ENCODE results near the gene DLG2. TPM values are rescaled to one million over a fixed set of nuclear protein-coding genes. Genes with fewer than 3 reads are reported as not detected.

The DLG2 gene
- total RNA-seq, 3 donors from 2014 or later (not counting 1 experiment from before 2014, with no cell fraction given), result 1.7 to 2.9 (median 2.2) TPM

DNA sequence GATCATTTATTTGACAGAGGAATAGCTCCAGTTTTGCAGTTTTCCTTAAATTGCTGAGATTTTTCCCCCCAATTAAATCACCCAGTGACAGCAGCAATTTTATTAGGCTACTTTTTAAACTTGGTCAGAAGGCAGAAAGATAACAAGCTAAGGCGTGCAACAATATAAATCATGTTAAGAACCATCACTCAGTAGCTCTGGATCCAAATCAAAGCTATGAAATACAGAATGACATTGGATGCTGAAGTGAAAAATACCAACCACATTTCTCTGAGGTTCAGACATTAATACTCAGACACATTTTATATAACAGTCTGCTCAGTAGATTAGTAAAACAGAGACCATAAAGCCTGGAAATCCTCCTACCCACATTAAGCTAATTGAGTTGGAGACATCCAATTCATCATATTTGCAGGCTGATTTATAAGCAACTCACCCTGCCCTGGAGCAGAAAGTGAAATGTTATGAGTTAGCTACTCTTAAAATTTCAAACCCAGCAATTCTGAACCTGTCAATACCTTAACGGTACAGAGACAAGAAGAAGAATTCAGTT lies 1108.4 kb downstream of the DLG2 start:
- no peaks in the 10 kb centered on the region for H3K36me3 Mint-ChIP-seq
- no peaks in the 10 kb centered on the region for H3K27me3 ChIP-seq (ENCODE audit: control insufficient read depth, insufficient read depth, low read length)
- ATAC-seq, result no peak
- WGBS (ENCODE audit: insufficient coverage), result 80% methylated on average over 1 of the region's 2 CpGs
- H3K27ac ChIP-seq (ENCODE audit: low read length), result no peak overlapping the region
- no peaks in the 10 kb centered on the region for H3K27me3 Mint-ChIP-seq (ENCODE audit: low read depth in 2 of 2)
- no peak overlapping the region for H3K27ac Mint-ChIP-seq
- no peaks in the 10 kb centered on the region for H3K36me3 ChIP-seq (ENCODE audit: control insufficient read depth, insufficient read depth, low read length)
- no peak for DNase-seq
- H3K4me3 Mint-ChIP-seq, result no peak overlapping the region
- peaks cover 5 to 10% of the 10 kb centered on the region in 2 donors for H3K9me3 Mint-ChIP-seq
- no peaks in the 10 kb centered on the region for H3K4me1 Mint-ChIP-seq
- intact Hi-C loops (cut with micrococcal nuclease), result no loop called here
- H3K9me3 ChIP-seq (ENCODE audit: control insufficient read depth, insufficient read depth, low read length), result no peaks in the 10 kb centered on the region
- TF ChIP-seq, protein P1, sequence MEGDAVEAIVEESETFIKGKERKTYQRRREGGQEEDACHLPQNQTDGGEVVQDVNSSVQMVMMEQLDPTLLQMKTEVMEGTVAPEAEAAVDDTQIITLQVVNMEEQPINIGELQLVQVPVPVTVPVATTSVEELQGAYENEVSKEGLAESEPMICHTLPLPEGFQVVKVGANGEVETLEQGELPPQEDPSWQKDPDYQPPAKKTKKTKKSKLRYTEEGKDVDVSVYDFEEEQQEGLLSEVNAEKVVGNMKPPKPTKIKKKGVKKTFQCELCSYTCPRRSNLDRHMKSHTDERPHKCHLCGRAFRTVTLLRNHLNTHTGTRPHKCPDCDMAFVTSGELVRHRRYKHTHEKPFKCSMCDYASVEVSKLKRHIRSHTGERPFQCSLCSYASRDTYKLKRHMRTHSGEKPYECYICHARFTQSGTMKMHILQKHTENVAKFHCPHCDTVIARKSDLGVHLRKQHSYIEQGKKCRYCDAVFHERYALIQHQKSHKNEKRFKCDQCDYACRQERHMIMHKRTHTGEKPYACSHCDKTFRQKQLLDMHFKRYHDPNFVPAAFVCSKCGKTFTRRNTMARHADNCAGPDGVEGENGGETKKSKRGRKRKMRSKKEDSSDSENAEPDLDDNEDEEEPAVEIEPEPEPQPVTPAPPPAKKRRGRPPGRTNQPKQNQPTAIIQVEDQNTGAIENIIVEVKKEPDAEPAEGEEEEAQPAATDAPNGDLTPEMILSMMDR (IDR thresholded peaks at IDR 0.05), result no peak
- no peak overlapping the region for H3K4me3 ChIP-seq (ENCODE audit: low read length)
- H3K4me1 ChIP-seq (ENCODE audit: control insufficient read depth, insufficient read depth, low read length), result no peaks in the 10 kb centered on the region

DNA sequence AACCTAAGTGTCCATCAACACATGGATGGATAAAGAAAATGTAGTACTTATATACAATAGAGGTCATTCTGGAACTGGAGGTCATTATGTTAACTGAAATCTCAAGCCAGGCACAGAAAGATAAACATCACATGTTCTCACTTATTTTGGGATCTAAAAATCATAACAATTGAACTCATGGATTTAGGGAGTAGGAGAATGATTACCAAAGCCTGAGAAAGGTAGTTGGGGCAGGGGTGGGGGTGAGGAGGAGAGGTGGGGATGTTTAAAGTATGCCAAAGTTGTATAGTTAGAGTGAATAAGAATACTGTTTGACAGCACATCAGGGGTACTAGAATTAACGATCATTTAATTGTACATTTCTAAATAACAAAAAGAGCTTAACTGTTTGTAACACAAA lies 1112.7 kb downstream of the DLG2 start:
- H3K36me3 Mint-ChIP-seq, result no peaks in the 10 kb centered on the region
- intact Hi-C loops (cut with micrococcal nuclease), result no loop called here
- no peaks in the 10 kb centered on the region for H3K9me3 ChIP-seq (ENCODE audit: control insufficient read depth, insufficient read depth, low read length)
- WGBS (ENCODE audit: insufficient coverage), result no CpG with 5 or more reads among the region's 1 CpG
- no peaks in the 10 kb centered on the region for H3K4me1 Mint-ChIP-seq
- no peaks in the 10 kb centered on the region for H3K27me3 ChIP-seq (ENCODE audit: control insufficient read depth, insufficient read depth, low read length)
- no peak overlapping the region for H3K4me3 Mint-ChIP-seq
- H3K27ac ChIP-seq (ENCODE audit: low read length), result no peak overlapping the region
- H3K36me3 ChIP-seq (ENCODE audit: control insufficient read depth, insufficient read depth, low read length), result no peaks in the 10 kb centered on the region
- H3K4me1 ChIP-seq (ENCODE audit: control insufficient read depth, insufficient read depth, low read length), result no peaks in the 10 kb centered on the region
- TF ChIP-seq, protein P1 (IDR thresholded peaks at IDR 0.05), result no peak
- no peak overlapping the region for H3K4me3 ChIP-seq (ENCODE audit: low read length)
- peaks cover 8 to 17% of the 10 kb centered on the region in 2 donors for H3K9me3 Mint-ChIP-seq
- no peak for ATAC-seq
- no peak overlapping the region for H3K27ac Mint-ChIP-seq
- no peak for DNase-seq
- H3K27me3 Mint-ChIP-seq (ENCODE audit: low read depth in 2 of 2), result no peaks in the 10 kb centered on the region

DNA sequence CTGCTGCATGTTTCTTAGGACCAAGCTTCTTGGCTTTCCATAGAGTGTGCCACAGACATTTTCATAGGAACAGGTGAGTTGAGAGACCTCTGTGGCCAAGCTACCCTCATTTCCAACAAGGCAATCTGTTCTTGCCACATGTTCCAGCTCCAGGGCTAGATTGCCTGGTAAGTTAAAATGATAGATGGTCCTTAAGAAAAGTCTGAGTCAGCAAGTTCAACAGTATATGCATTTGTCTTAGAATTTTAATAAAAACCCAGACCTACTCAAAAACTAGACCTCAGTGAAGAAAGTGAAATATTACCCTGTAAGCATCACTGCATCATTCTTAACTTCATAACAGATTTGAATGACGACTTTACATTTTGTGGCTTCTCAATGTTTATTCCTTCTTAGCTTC lies 1123.6 kb downstream of the DLG2 start:
- ATAC-seq (no peak), DNase-seq (no peak)
- Histone ChIP-seq H3K4me3 (ENCODE audit: low read length) (no peak overlapping the region), H3K9me3 (ENCODE audit: control insufficient read depth, insufficient read depth, low read length) (no peaks in the 10 kb centered on the region), H3K36me3 (ENCODE audit: control insufficient read depth, insufficient read depth, low read length) (no peaks in the 10 kb centered on the region), H3K4me1 (ENCODE audit: control insufficient read depth, insufficient read depth, low read length) (no peaks in the 10 kb centered on the region), H3K27ac (ENCODE audit: low read length) (no peak overlapping the region), H3K27me3 (ENCODE audit: control insufficient read depth, insufficient read depth, low read length) (no peaks in the 10 kb centered on the region)
- Mint-ChIP-seq H3K4me3 (no peak overlapping the region), H3K36me3 (no peaks in the 10 kb centered on the region), H3K4me1 (no peaks in the 10 kb centered on the region), H3K27ac (no peak overlapping the region), H3K27me3 (ENCODE audit: low read depth in 2 of 2) (no peaks in the 10 kb centered on the region), H3K9me3 (peaks cover 5 to 8% of the 10 kb centered on the region in 2 donors)
- WGBS (ENCODE audit: insufficient coverage), result 83% methylated on average over 1 of the region's 1 CpG
- TF ChIP-seq, protein P1 (IDR thresholded peaks at IDR 0.05), result no peak
- intact Hi-C loops (cut with micrococcal nuclease), result no loop called here

DNA sequence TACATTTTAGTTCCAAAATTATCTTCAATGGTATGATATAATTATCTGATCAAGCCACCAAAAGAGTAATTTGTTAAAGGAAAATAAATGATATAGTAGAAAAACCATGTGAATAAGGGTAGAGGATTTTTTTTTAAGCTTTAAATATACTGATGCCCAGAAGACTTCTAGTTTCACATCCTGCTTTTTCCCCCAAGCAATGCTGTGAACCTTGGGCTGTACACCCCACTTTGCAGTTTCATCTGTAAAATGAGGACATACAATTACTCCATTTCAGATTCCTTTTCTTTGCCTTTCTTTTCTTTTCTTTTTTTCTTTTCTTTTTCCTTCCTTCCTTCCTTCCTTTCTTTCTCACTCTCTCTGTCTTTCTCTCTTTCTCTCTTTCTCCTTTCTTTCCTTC lies 1125.4 kb downstream of the DLG2 start:
- no peaks in the 10 kb centered on the region for H3K36me3 Mint-ChIP-seq

More for the DNA sequence above, 1125.4 kb downstream of the DLG2 start:
- no peak overlapping the region for H3K27ac Mint-ChIP-seq
- H3K9me3 Mint-ChIP-seq, result peaks cover 5 to 8% of the 10 kb centered on the region in 2 donors
- H3K27me3 Mint-ChIP-seq (ENCODE audit: low read depth in 2 of 2), result no peaks in the 10 kb centered on the region
- Histone ChIP-seq H3K4me3 (ENCODE audit: low read length) (no peak overlapping the region), H3K4me1 (ENCODE audit: control insufficient read depth, insufficient read depth, low read length) (no peaks in the 10 kb centered on the region), H3K27me3 (ENCODE audit: control insufficient read depth, insufficient read depth, low read length) (no peaks in the 10 kb centered on the region), H3K9me3 (ENCODE audit: control insufficient read depth, insufficient read depth, low read length) (no peaks in the 10 kb centered on the region), H3K36me3 (ENCODE audit: control insufficient read depth, insufficient read depth, low read length) (no peaks in the 10 kb centered on the region), H3K27ac (ENCODE audit: low read length) (no peak overlapping the region)
- TF ChIP-seq, protein P1 (IDR thresholded peaks at IDR 0.05), result no peak
- no peak for DNase-seq
- H3K4me3 Mint-ChIP-seq, result no peak overlapping the region
- no peak for ATAC-seq
- intact Hi-C loops (cut with micrococcal nuclease), result no loop called here
- H3K4me1 Mint-ChIP-seq, result no peaks in the 10 kb centered on the region
